GM04503 (cell line): ENCODE data around the gene CAPN8.

Source experiments
- DNase-seq: peaks from one replicate; pipeline ENCODE4 v3.0.0-alpha.2; 2012; ENCODE audit warnings: low read depth

The CAPN8 gene

DNA sequence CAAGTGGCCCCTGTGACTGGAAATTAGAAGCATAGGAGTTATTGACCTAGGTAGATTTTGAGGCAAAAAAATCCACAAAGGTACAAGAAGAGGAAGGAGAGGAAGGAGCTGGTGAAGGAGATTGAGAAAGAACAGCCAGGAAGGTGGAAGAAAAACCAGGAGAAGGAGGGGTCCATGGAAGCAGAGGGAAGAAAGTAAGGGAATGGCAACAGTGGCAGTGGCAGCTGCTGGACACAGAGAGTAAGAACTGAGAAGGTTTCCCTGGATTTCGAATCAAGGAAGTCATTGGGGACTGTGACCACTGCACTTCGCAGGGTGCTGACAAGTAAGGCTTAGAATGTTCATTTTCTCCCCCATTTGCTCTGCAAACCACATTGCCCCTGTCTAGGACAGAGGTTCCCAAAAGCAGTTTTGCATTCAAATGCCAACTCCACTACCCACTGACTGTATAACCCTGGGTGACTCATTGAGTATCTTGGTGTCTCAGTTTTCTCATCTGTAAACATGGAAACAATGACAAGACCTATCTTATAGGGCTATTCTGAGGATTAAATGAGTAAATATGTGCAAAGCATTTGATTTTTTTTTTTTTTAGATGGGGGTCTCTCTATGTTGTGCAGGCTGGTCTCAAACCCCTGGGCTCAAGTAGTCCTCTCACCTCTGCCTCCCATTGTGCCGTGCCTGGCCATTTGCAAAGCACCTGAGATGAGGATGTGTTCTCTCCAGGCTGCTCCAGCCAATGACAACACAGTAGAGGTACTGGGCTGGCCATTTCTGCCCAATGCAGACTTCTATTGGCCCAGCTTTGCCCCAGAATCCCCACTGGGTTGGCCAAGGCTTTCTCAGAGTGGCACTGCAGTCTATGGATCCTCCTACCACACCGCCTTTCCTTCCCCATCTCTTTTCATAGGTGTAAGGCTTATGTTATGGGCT, 37.5 kb upstream of the CAPN8 start:
- DNase-seq, result peak; percentile 64

DNA sequence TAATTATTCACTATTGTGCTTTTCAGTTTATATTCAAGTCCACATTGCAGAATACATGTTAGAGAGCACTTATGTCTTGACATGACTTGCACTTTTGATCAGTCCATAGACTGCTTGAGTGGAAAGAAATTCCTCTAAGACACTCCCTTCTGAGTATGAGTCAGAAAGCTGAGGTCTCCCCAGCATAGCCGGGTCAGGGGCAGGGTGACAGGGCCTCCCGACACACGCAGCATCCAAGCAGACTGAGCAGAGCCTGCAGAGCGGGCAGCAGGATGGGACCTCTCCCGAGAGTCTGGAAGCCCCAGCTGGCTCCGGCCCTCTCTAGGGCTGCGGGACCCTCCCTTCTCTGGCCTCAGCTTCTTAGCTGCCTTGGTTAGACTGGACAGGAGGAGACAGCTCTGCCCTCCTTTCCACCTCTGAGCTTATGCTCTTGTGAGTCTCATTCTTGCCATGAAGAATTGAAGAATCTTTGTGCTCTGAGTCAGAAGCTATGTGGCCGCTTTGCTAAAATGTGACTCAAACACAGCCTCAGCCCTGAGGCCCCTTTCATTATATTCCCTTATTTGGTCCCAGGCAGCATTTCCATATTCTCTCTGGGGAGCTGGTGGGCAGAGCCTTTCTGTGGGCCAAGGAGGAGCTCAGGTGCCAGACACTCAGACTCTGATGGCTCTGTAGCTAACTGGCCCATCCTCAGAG, 35.6 kb upstream of the CAPN8 start:
- peak; percentile 97 for DNase-seq

DNA sequence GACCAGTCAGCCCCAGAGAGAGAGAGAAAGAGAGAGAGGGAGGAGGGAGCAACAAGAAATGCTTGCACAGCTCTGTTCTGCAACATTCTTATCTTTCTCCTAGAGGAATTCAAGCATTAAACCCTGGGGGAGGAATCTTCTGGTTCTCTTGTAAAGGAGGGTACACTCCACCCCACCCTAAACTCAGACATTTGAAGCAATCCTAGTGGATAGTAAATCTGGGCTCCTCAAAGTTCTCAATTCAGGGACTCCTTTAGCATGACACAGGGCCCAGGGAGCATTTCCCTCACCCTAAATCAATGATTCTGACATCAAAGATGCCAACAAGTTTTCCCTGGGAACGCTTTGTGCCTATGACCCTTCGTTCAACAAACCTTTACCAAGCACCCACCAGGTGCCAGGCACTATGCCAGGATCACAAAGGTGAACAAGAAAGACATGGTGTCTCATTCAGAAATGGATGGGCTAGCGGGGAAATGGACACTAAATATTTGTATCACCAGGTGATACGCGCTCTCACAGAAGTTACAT, 35.0 kb upstream of the CAPN8 start:
- no peak for DNase-seq

DNA sequence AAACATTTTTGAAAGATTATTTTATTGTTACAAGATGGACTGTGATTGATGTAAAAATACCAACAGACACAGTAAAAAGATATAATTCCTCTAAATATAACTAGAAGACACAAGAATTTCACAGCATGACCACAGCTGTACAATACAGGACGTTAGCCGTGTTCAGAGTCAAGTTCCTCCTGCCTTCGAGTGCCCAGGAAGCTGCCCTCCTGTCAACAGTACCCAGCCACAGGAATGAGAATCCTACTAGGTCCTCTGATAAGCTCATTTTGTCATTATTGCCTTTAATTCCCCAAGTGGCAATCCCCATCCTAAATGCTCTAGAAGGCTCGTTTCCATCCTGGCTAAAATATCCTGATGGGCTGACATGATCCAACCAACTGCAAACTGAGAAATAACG, 30.4 kb upstream of the CAPN8 start:
- no peak for DNase-seq

DNA sequence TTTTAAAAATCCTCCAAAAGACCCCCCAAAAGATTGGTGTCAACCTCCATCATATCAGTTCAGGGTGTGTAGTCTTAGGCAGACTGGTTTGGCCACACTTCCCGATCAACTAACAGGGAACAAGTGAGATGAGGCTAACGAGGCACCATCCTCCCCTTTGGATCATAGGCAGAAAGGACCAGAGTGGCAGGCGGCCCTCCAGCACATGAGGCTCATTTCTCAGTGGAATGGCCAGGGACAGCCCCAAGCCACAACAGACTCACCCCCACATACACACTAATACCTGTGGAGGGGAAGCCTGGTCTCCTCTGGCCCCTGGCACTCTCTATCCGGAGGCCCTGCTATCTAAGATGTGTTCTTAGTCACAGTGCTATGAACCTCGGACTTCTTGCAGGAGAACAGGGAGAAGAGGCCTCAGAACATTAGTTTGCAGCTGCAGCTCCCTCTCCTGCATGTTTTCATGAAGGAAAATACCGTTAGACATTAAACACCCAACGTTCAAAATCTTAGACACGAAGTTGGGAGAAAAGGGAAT, 29.6 kb upstream of the CAPN8 start:
- no peak for DNase-seq

DNA sequence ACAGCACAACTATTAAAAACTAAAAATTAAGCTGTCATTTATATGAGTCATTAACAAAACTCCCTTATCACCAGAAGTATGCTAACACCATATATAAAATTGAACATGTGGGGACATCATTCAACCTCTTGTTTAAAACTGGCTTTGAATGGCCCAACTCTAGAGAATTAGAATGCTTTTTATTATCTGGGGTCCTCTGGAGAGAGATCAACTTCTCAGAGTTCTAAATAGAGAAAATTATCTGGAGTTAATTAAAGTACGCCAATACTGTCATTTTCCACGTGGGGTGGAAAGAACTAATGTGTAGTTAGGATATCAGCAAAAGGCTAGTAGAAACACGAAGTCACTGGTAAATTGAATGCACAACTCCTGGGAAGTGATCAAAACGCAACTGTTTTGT, 25.6 kb upstream of the CAPN8 start:
- no peak for DNase-seq

DNA sequence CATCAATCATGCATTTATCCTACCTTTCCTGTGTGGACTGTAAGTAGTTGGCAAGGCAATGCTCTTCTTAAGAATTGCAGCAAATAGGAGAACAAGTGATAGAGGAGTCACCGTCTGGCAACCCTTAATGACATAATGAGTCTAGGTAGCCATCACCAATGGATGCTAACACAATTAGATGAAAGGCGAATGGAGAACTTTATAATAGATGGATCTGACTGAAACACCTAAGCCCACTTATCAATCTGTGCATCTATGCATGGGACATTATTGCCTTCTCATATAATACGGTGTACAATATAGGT, 18.9 kb upstream of the CAPN8 start:
- no peak for DNase-seq

DNA sequence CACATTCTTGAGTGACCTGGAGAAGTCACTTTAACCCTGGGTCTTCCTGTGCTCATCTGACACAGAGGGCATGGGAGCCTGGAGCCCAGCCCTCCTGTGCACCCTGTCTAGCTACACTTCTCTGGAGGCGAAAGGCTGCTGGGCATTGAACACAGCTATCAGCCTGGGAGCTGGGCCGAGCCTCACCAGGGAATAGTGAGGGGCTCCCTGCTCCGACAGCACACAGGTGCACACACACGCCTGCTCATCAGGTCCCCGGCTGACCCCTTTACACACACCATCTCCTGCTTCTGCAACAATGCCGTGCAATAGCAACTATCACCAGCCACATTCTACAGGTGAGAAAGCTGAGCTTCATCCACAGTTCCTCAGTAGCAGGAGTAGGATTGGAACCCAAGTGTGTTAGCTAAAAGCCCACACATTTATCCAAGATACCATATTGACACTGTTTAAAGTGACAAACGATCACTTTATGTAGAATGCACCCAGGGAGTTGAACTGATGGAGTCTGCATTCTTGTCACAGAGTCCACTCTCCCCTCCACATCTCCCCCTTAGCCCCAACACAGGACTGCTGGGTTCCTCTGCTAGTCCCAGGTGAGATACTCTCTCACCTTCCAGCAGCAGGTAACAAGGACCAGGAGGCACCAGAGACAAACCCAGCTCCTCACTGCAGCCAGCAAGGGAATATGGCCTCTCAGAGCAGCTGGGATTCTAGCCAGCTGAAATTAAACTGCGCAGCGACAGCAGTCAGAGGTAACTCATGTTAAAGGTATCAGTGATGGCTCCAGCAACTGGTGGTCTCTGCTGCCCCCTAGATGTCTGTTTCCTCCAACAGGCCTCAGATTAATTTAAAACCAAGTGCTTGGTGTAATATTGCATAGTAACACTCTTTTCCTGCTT, 18.3 kb upstream of the CAPN8 start:
- no peak for DNase-seq

DNA sequence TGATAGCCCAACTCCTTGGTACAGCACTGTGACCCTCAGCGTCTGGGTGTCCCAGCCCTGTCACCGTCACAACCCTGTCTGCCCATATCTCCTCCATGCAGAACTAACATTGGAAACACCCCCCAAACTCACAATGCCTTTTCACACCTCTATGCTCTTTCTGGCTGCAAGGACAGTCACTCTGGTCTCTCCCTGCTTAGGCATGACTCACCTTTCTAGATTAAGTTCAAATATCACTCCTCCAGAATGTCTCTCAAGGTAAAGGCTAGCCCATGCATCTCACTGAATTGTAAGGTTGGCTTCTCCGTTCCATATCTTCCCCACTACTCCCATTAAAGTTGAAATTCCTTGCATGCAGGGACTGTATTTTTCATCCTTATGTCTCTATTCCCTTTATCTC, 17.0 kb upstream of the CAPN8 start:
- DNase-seq, result no peak

DNA sequence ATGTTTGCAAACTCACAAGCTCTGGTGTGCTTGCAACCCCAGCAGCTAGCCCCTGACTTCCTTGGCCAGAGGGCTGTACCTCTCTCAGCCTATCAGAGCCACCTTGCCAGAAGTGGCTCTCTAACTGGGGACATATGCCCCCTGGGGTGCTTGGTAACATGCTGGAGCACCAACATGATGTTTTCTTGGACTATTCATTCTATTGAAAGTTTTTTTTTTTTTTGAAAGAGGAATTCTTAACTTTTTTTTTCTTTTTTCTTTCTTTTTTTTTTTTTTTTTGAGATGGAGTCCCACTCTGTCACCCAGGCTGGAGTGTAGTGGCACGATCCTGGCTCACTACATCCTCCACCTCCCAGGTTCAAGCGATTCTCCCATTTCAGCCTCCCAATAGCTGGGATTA, 14.7 kb upstream of the CAPN8 start:
- DNase-seq, result no peak

DNA sequence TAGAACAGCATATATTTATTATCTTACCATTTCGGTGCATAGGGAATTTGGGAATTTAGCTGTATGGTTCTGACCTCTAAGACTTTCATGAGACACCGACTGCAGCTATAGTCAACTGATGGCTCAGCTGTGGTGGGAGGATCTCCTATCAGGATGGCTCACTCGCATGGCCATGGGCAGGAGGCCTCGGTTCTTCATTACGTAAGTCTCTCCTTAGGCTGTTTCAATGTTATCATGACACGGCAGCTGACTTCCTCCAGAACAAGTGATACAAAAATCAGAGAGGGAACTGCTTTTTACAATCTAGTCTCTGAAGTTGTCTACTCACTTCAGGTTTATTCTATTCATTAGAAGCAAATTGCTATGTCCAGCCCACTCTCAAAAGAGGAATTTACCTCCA, 13.3 kb upstream of the CAPN8 start:
- DNase-seq, result no peak

DNA sequence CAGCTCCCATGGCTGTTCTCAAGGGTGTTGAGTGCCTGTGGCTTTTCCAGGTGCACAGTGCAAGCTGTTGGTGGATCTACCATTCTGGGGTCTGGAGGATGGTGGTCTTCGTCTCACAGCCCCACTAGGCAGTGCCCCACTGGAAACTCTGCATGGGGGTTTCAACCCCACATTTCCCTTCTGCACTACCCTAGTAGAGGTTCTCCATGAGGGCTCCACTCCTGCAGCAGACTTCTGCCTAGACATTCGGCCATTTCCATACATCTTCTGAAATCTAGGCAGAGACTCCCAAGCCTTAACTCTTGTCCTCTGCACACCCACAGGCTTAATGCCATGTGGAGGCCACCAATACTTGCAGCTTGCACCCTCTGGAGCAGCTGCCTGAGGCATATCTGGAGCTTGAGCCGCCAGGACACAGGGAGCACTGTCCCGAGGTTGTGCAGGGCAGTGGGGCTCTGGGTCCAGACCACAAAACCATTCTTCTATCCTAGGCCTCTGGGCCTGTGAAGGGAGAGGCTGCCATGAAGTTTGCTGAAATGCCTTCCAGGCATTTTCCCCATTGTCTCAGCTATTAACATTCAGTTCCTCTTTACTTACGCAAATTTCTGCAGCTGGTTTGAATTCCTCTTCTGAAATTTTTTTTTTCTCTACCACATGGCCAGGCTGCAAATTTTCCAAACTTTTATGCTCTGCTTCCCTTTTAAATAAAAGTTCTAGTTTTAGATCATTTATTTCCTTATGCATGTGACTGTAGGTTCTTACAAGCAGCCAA, 8.8 kb upstream of the CAPN8 start:
- no peak for DNase-seq

DNA sequence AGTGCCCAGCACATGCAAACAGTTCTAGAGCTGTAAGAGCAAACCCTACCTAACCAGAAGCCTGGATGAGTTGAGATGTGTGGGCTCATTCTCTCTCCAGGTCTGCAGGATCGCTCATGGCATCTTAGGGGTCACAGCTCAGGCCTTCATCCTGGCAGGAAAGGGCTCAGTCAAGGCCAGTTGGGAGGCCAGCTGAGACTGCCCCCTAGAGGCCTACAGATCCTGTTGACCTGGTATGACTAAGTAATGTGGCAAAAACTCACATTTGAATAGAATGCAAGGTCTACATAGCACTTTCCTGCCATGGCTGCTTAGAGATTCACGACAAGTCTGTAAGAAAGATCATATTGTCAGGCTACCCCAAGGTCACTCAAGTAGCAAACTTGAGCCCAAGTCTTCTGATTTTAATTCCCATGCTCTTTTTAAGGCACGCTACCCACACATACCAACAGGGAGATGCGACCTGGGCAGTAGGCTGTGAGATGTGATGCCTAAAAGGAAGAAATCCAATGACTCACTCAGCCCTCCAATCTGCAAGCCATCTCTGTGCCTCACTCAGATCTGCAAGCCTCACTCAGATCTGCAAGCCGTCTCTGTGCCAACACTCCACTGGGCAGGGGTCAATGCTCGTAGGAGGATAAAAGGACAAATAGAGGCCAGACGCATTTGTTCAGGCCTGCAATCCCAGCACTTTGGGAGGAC, 5.1 kb upstream of the CAPN8 start:
- DNase-seq, result no peak

DNA sequence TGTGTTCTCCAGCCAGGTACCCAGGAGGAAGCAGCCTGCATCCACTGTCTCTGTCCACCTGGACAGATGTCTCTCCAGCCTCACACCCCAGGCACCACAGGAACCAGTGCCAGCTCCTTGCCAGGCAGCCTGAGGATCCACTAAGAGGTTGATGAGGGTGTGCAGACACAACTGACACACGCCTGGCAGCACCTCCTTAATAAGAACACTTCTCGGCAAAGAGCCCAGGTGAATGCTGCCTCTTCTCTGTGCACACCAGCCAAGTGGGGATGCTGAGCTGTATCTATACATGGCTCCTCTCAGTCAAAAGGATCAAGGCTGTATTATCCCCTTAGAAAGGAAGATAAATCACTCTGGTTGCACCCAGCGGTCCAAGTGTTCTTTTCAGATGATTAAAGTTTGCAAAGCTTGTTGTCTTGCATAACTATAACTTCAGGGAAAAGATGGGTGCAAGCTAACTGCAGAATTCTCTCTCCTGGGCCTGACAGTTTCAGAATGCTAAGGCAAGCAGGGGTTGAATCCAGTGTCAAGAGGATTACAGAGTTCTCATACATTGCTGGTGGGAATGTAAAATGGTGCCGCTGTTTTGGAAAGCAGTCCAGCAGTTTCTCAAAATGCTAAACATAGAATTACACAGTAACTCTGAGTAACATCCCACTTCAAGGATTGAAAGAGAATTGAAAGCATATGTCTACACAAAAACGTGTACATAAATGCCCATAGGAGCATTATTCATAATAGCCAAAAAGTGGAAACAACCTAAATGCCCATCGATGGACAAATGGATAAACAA, 3.7 kb upstream of the CAPN8 start:
- no peak for DNase-seq

DNA sequence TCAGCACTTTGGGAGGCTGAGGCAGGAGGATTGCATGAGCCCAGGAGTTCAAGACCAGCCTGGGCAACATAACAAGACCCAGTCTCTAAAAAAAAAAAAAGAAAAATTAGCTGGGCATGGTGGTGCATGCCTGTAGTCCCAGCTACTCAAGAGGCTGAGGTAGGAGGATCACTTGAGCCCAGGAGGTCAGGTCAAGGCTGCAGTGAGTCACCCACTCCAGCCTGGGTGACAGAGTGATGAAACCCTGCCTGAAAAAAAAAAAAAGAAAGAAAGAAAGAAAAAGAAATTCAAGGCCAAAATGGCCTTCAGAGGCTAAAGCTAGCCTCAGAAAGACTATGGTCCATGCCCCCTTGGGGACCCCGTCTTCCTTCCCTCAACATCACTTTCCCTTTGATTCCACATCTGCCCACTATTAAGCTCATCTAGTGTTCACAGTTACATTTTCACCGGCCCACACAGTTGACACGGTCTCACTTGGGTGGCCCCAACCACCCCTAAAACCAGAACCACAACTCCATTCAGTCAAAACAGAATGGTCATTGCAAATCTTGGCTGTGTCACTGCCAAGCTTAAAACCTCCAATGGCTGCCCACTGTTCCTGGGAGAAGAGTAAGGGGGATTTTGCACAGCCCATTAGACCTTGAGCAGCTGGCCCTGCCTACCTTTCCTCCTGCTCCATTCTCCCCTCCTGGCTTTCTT, 2.1 kb upstream of the CAPN8 start:
- DNase-seq, result no peak

DNA sequence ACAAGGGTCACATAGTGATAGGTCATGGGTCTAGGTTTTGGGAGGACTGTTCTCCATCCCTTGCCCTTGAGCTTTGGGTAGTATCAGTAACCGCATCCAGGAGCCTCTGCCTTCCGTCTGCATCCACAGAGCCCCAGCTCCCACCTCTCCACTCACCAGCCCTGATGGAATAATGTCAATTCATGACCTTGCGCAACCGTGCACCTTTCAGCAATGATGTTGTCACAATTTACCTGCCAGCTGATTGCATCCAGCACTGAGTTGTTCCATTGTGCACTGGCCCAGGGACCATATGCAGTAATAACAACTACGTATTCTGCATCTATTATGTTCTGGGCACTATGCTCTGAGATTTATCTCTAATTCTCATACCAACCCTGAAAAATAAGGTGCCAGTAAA, 1.4 kb downstream of the CAPN8 start:
- no peak for DNase-seq

DNA sequence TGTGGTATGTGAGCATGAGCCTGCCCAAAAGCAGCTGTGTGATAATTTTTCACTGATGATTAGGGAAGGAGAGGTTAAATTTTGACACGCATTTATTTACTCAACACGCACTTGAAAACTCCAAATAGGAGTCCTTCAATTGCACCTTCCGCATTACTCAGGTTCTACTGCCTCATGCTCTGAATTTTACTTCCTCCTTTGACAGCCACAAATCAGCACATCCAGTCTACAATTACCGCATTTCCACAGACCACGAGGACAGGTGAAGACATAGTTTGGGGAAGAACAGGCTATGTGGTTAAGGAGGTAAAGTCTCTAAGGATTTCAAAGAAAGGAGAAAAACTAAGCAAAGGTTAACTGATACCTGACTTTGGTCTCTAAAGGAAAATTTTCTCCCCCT, 2.6 kb downstream of the CAPN8 start:
- no peak for DNase-seq

DNA sequence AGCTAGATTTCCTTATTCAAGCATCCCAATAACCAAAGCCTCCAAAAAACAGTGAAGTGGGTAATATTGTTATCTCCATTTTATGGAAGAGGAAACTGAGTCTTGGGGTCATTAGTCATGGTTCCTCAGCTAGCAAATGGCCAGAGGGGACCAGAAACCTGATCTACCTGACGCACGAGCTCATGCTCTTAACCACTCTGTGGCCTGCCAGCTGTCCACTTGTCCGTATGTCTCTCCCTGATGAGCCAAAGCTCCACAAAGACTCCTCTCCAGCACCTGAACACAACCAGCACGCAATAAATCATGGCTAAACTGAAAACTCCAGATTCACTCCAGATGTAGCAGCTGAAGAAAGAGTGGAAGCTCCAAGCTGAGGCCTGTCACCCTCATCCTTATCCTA, 5.8 kb downstream of the CAPN8 start:
- DNase-seq, result no peak

DNA sequence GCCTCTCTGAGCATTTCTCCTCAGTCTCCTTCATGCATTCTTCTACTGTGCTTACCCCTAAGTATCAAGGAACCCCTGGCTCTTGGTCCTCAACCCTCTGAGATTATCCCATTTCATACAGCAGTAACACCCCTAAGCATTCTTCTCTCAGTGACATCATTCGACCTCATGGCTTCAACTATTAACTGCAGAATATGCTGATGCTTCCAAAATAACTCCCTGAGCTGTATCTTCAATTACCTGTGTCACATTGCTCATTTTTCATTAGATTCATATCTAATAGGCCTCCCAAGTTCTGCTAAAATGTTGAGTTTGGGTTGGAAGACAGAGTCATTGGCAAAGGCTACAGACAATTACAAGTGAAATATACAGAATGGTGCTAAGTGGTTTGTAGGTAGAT, 7.5 kb downstream of the CAPN8 start:
- no peak for DNase-seq
